ENCODE results near the gene CTDSP2. TPM values are rescaled to one million over a fixed set of nuclear protein-coding genes. Genes with fewer than 3 reads are reported as not detected.
"Not testable (repeated sequence)": the region's sequence is repeated elsewhere in the genome, so short reads cannot be mapped to it uniquely, and the experiment has no call there.

The CTDSP2 gene
- total RNA-seq, 1 donor from 2014 or later, result 129 TPM

- H3K4me3 ChIP-seq, result peak overlapping the region in 1 of 2 donors; percentile 54
- H3K27ac ChIP-seq, result peak overlapping the region; percentile 98 to 99
- peaks cover 46 to 75% of the 10 kb centered on the region in 2 donors for H3K4me1 ChIP-seq
- intact Hi-C loops (cut with DNase I), result loop anchor here (2.0 to 5.0 kb wide), 2 partner anchors 43 to 137 kb away; partner anchors contain the start of genes CDK4 and CTDSP2
- H3K36me3 ChIP-seq, result no peaks in the 10 kb centered on the region
- H3K9me3 ChIP-seq, result peaks cover 0 to 3% of the 10 kb centered on the region in 2 donors
- no peaks in the 10 kb centered on the region for H3K27me3 ChIP-seq
- peak; percentile 84 to 95 for DNase-seq (ENCODE audit: low spot score in 2 of 2)
- no peak for TF ChIP-seq CTCF (IDR thresholded peaks at IDR 0.05)
Measured at GRCh38 chr12:57889500-57889989, 43.0 kb upstream of the CTDSP2 start.

GRCh38 chr12:57888409-57889157 lies 42.1 kb upstream of the CTDSP2 start:
- Histone ChIP-seq H3K4me1 (peaks cover 39 to 67% of the 10 kb centered on the region in 2 donors), H3K9me3 (peaks cover 0 to 3% of the 10 kb centered on the region in 2 donors), H3K4me3 (peak overlapping the region; percentile 11 to 54), H3K27ac (peak overlapping the region; percentile 98 to 99), H3K27me3 (no peaks in the 10 kb centered on the region), H3K36me3 (no peaks in the 10 kb centered on the region)
- intact Hi-C loops (cut with DNase I), result loop anchor here (1.0 to 5.0 kb wide), 3 partner anchors 23 to 136 kb away; partner anchors contain the start of genes CDK4 and CTDSP2
- no peak for TF ChIP-seq CTCF (IDR thresholded peaks at IDR 0.05)
- peak in 1 of 2 donors; percentile 85 for DNase-seq (ENCODE audit: low spot score in 2 of 2)

DNA sequence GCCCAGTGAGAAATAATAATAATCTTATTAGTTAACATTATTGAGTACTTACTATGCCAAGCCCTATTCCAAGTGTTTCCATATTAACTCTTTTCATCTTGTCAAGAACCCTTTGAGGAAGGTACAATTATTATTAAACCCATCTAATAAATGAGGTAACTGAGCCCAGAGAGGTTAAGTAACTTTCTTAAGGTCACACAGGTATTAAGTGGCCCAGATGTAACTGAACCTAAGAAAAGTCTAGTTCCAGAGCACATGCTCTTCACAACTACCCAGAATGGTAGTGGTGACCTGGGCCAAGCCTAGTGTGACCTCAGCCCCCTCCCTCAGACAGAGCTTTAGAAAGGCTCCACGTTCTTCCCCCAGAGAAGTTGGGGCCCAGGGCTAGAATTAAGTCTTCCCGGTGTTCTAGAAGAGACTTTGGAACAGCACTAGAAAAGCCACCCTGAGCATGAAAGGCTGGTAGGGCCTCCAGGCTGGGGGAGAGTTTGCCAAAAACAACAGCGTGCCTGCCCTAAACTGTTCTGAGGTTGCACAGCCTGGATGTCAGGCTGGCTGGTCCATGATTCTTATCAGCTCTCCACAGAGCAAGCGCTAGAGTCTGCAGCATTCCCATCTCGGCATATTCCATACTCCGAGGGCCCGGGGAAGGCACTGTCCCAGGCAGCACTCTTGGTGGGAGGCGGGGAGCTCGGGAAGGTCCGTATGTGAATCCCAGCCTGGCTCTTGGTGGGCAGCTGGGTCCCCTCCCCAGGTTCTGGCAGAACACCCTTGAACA lies 41.3 kb upstream of the CTDSP2 start:
- intact Hi-C loops (cut with DNase I), result loop anchor here (1.0 to 5.0 kb wide), 3 partner anchors 23 to 136 kb away; partner anchors contain the start of genes CDK4 and CTDSP2
- TF ChIP-seq CTCF (IDR thresholded peaks at IDR 0.05), result no peak
- Histone ChIP-seq H3K36me3 (no peaks in the 10 kb centered on the region), H3K27ac (peak overlapping the region; percentile 98 to 99), H3K9me3 (peaks cover 0 to 3% of the 10 kb centered on the region in 2 donors), H3K27me3 (no peaks in the 10 kb centered on the region), H3K4me3 (peak overlapping the region in 1 of 2 donors; percentile 54), H3K4me1 (peaks cover 33 to 59% of the 10 kb centered on the region in 2 donors)
- peak in 1 of 2 donors; percentile 93 for DNase-seq (ENCODE audit: low spot score in 2 of 2)

GRCh38 chr12:57886964-57887363 lies 40.4 kb upstream of the CTDSP2 start:
- H3K27ac ChIP-seq, result peak overlapping the region; percentile 98 to 99
- H3K4me3 ChIP-seq; H3K27me3 ChIP-seq; H3K36me3 ChIP-seq; H3K9me3 ChIP-seq; DNase-seq (ENCODE audit: low spot score in 2 of 2): not testable (repeated sequence)
- peaks cover 29 to 52% of the 10 kb centered on the region in 2 donors for H3K4me1 ChIP-seq
- intact Hi-C loops (cut with DNase I), result loop anchor here (5.0 kb wide), 1 partner anchor 135 kb away; the partner anchor contains the start of gene CDK4

DNA sequence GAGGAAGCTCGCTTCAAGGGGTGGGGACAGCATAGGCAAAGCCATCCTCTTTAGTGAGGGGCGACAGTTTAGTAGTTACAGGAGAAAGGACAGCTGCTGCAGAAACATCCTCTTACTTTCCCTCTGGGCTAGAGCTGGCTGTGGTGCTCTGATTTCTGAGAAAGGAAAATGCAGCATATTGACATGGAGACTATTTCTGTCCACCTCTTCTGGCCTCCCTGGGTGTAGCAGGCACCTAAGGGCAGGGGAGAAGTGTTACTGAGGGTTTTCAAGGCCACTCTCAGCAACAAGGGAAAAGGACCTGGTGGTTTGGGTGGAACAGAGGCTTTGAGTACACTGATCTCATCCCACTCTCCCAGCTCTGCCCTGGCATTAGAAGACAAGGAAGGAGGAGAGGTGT lies 40.0 kb upstream of the CTDSP2 start:
- no peak overlapping the region for H3K4me3 ChIP-seq
- DNase-seq (ENCODE audit: low spot score in 2 of 2), result no peak
- TF ChIP-seq CTCF (IDR thresholded peaks at IDR 0.05), result no peak
- H3K36me3 ChIP-seq, result no peaks in the 10 kb centered on the region
- H3K27ac ChIP-seq, result peak overlapping the region; percentile 98 to 99
- peaks cover 0 to 3% of the 10 kb centered on the region in 2 donors for H3K9me3 ChIP-seq
- H3K27me3 ChIP-seq, result no peaks in the 10 kb centered on the region
- peaks cover 29 to 49% of the 10 kb centered on the region in 2 donors for H3K4me1 ChIP-seq
- intact Hi-C loops (cut with DNase I), result loop anchor here (5.0 kb wide), 1 partner anchor 134 kb away; the partner anchor contains the start of gene CDK4
